GM12875 (cell line): Measurements from ENCODE around the gene AKAP7.

Experiments
- H3K4me3 ChIP-seq: one replicate; pipeline ENCODE4 v1.5.1; 2011; ENCODE audit warnings: low read depth, low read length, control low read depth
- CTCF ChIP-seq: IDR thresholded peaks from 2 replicates; pipeline ENCODE4 v1.5.1; 2011; ENCODE audit warnings: low read depth, mild to moderate bottlenecking, control low read depth, inconsistent platforms, low read length, moderate library complexity, borderline replicate concordance; ENCODE audit not compliant: insufficient read depth

AKAP7 gene

GRCh38 chr6:131250122-131250521 is 114.9 kb downstream of the AKAP7 start:
- H3K4me3 ChIP-seq, result no peak overlapping the region
- TF ChIP-seq CTCF, result no peak

- TF ChIP-seq CTCF, result no peak
Observed at GRCh38 chr6:131250936-131251335, 115.7 kb downstream of the AKAP7 start.

DNA sequence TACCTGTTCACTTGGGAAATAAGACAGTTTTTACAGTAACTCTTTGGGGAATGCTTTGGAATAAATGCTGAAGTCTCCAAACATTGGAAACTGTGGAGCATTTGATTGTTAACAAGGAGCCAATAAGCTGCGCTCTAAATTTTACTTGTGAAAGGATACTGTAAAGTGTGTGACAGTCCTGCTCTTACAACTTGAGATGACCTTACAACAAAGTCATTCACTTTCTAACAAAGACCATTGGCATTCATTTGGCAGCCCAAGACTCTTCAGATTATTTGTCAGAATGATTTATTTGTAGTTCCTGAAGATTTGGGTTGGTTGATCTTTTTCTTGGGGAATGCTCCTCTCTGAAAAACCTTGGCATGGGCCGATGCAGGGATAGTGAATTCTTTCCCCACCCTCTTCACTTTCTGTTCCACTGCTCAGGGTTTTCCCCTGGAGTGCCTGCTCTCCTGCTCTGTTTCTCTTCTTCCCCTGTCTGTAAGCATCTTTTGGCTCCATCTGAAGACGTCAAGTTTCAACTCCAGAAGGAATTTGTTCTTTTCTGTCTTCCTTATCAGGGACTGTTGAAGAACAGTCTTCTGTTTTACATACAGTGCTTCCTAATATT is 116.4 kb downstream of the AKAP7 start:
- TF ChIP-seq CTCF, result no peak
- no peak overlapping the region for H3K4me3 ChIP-seq

More at GRCh38 chr6:131250936-131251335, 115.7 kb downstream of the AKAP7 start:
- H3K4me3 ChIP-seq, result no peak overlapping the region

DNA sequence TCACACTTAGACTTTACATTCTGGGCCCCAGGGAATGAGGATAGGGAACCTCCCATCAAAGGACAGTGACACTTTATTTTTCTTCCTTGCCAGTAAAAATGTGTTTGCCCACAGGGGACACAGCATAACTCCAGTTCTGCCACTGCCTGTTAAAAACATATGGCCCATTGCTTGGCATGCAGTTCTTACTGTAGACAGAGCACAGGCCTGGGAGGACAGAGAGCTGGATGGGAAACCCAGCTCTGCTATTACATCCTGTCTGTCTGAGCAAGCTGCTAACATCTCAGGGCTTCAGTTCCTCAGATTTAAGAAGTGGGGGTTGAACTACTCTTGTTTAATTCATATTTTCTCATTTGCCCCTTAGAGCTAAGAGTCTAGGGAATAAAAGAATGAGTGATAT is 120.2 kb downstream of the AKAP7 start:
- no peak for TF ChIP-seq CTCF
- no peak overlapping the region for H3K4me3 ChIP-seq

DNA sequence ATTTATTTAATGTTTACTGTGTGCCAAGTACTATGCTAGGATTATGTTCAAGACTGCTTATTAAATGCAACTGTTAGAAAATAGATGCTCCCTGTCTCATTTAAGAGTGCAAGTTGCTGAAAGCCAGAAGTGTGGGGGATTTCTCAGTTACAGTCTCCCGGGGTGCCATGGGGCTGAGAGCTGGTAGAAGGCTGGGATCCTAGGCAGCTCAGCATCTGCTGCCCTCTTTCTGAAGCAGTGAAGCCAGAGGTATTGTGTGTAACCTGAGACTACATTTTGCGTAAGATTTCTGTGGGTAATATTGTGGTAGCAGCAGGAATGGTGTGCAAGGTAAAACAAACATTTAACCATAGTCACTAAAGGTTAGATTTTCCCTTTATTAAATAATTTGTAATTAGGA is 120.6 kb downstream of the AKAP7 start:
- TF ChIP-seq CTCF, result no peak
- H3K4me3 ChIP-seq, result no peak overlapping the region

DNA sequence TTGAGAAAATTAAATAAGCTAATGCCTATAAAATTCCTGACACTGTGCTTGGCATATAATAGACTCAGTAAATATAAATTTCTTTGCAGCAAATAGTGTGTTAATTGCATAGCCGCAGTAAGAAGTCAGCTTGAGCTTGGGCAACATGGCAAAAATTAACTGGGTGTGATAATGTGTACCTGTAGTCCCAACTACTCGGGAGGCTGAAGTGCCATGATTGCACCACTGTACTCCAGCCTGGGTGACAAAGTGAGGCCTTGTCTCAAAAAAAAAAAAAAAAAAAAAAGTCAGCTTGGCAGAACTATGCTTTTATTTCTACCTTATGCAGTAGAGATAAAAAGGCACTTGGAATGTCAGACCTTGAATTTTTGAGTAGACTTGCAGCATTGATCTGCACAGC is 121.8 kb downstream of the AKAP7 start:
- no peak overlapping the region for H3K4me3 ChIP-seq

More for the DNA sequence above, 121.8 kb downstream of the AKAP7 start:
- no peak for TF ChIP-seq CTCF
